Lung microvascular endothelial cell (primary cell): ENCODE results near the gene HCRTR1. TPM values are rescaled to one million over a fixed set of nuclear protein-coding genes. Genes with fewer than 3 reads are reported as not detected.

Source experiments
- DNase-seq, 2 donors: peaks; one replicate each; pipeline versions ENCODE4 v3.0.0 to v3.0.0-alpha.2; 2010; ENCODE audit warnings: low read depth in 2 of 2
- total RNA-seq: library from RNA; depleted of rRNA; stranded (reverse); fragments of >200 nt; gene quantifications from 2 replicates; pipeline ENCODE4 v1.2.1, GENCODE V29; 2014

The HCRTR1 gene
- total RNA-seq, 1 donor from 2014 or later = 5.4 TPM

- peak in 1 of 2 donors; percentile 16 for DNase-seq
These were observed 48.9 kb downstream of the HCRTR1 start for GRCh38 chr1:31666263-31666963.

GRCh38 chr1:31667065-31667785 is 49.7 kb downstream of the HCRTR1 start:
- no peak for DNase-seq

GRCh38 chr1:31668303-31668883 is 50.9 kb downstream of the HCRTR1 start:
- no peak for DNase-seq

- no peak for DNase-seq
These were observed 51.9 kb downstream of the HCRTR1 start for GRCh38 chr1:31669433-31669785.

GRCh38 chr1:31669786-31670592 is 52.5 kb downstream of the HCRTR1 start:
- peak; percentile 25 to 55 for DNase-seq

DNA sequence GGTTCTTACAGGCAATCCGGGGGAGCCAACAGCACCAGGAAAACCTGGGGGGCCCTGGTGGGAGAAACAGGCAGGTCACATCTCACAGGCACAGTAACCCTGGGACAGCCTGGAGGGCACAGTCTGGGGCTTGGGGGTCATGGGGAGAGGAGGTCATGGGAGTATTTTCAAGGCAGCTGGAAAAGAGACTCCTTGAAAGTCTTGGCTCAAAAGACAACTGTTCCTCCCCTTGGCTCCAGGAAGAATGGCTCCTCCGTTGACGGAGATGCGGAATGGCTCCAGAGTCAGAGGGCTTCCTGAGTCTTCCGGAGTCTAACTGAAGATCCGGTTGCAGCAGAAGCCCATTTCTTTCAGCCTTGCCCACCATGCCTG is 53.1 kb downstream of the HCRTR1 start:
- peak in 1 of 2 donors; percentile 25 for DNase-seq

GRCh38 chr1:31671147-31671546 is 53.7 kb downstream of the HCRTR1 start:
- no peak for DNase-seq

DNA sequence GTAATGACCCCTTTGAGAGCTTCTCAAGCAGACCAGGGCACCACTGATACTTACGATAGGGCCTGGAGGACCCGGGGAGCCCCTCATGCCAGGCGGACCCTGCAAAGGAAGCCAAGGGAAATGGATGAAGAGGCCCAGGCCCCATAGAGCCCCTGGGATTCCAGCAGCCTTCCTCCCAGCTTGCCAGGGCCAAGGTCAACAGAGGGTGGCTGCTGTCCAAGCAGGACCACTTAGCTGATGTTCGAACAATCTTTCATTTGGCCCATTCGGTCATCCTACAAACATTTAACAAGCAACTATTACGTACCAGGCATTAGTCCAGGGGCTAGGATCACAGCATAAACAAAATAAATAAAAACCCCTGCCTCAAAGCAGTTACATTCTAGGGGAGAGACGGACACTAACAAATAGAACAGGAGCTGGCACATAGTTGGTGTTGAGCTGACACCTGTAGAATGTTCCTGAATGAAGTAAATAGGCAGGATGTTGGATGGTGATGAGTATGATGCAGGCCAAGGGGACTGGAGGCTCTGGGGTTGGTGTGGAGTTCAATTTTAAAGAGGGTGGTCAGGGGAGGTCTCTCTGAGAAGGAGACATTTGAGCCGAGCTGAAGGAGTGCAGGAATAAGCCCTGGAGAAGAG is 54.2 kb downstream of the HCRTR1 start:
- DNase-seq = no peak

DNA sequence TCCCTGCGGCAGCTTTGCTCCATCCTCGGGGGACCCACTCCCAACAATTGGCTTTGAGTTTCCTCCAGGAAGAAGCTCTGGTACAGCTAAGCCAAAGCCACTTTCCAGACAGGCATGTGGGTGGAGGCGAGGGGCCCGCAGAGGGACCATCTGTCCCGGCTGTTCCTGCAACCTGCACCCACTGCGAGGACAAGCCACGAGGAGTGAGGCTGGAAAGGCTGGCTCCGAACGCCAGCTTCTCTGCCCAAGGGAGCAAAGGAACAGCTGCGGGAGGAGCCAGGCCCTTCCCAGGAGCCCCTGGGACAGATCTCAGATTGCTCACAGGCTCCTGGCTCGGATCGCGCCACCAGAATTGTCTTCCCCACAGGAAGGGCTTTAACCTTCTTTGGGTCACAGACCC is 55.5 kb downstream of the HCRTR1 start:
- no peak for DNase-seq

- no peak for DNase-seq
These were observed 55.9 kb downstream of the HCRTR1 start for GRCh38 chr1:31673433-31673832.

DNA sequence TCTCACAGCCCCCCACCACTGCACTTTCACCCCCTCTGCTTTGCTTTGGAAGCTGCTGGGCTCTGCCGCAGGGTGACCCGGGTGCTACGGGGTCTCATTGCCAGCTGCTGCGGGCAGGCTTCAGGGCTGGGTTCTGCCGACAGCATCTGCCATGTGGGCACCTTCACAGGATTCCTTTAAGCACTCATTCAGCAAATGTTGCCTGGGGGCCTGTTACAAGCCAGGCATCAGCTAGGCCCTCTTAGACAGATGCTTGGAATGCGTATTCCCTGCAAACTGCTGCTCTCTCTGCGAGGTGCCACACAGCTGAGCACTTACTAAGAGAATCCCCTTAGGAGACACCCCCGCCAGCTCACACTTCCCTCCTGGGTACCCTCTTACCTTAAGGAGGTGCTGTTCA is 57.1 kb downstream of the HCRTR1 start:
- no peak for DNase-seq

DNA sequence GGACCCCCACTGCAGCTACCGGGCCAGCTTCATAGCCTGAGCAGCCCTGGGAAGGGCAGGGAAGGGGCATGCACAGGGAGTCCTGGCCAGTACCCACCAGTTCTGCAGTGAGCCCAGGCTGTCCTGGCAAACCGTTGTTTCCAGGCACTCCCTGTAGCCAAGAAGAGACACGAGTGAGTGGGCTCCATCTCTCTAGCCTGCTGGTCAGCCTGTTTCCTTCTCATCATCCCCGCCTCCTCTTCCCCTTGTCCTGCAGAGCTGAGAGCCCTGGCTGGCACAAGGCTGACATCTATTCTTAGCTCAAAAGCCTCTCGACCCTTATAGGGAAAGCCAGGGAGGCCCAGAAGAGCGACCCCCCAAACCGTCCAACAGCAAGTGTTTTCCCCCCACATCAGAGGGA is 57.7 kb downstream of the HCRTR1 start:
- no peak for DNase-seq

GRCh38 chr1:31675756-31676155 is 58.3 kb downstream of the HCRTR1 start:
- no peak for DNase-seq

Other genes starting within 250 kb of the HCRTR1 start
- 0.20 and 0.87 TPM in 2 replicates for gene FABP3, start 244.6 kb upstream of the HCRTR1 start, total RNA-seq
- 5.2 and 9.1 TPM in 2 replicates for gene SERINC2, start 204.5 kb upstream of the HCRTR1 start, total RNA-seq
- gene TINAGL1, start 41.2 kb upstream of the HCRTR1 start, total RNA-seq = 229 and 317 TPM in 2 replicates
- gene PEF1, start 27.2 kb downstream of the HCRTR1 start, total RNA-seq = 97.9 and 132 TPM in 2 replicates
- 0.44 and 0.79 TPM in 2 replicates for gene COL16A1, start 86.3 kb downstream of the HCRTR1 start, total RNA-seq
- 0.20 and 0.22 TPM in 2 replicates for gene ADGRB2, start 146.7 kb downstream of the HCRTR1 start, total RNA-seq
- gene SPOCD1, start 198.3 kb downstream of the HCRTR1 start, total RNA-seq = 0.99 and 4.6 TPM in 2 replicates